HepG2 (cell line): Measurements from ENCODE around the gene STX1B. TPM values are rescaled to one million over a fixed set of nuclear protein-coding genes. Genes with fewer than 3 reads are reported as not detected.
A peak's percentile ranks its signal among the peaks of the same experiment; 100 is the strongest.

Experiments used
- ATAC-seq: fragments of 200-7000 bp; cut with Tn5 transposase; 3 replicates; pipeline ENCODE4 v1.9.1; 2020; ENCODE audit warnings: mild to moderate bottlenecking, moderate library complexity
- BruUV-seq: library from RNA; stranded (reverse); fragments of 400-500 nt; replicated peaks from 2 replicates; lab custom pipeline; 2021; lab: Mats Ljungman, UMichigan
- CTCF ChIA-PET: fragments of 300-600 bp; formaldehyde crosslinking; extraction: SDS; loops from one replicate; lab custom pipeline; 2021; ENCODE audit warnings: low total read pairs, inconsistent platforms, low intra/inter-chr PET ratio; lab: Yijun Ruan, JAX
- POLR2A ChIA-PET: fragments of 350-600 bp; sonication (Branson Sonifier 250); formaldehyde crosslinking; loops from one replicate; lab custom pipeline; 2020; ENCODE audit warnings: antibody characterized with exemption, inconsistent platforms; lab: Yijun Ruan, JAX
- DNase-seq: peaks from one replicate; pipeline ENCODE4 v3.0.0-alpha.2; 2015; ENCODE audit warnings: low spot score
- FAIRE-seq: peaks from 3 replicates; lab custom pipeline; 2011; peaks lifted over from hg19 to GRCh38; lab: Jason Lieb, UNC
- H2AFZ ChIP-seq: one replicate; pipeline ENCODE4 v1.6.1; 2011; ENCODE audit warnings: low read length, inconsistent platforms
- H3K27ac ChIP-seq: fragments of 300-600 bp; 3 replicates; pipeline ENCODE4 v1.8.0; 2011; ENCODE audit warnings: mixed run types, mild to moderate bottlenecking, mixed read lengths, low read length, inconsistent platforms; ENCODE audit not compliant: insufficient read depth; ENCODE audit errors: extremely low read length
- H3K27me3 ChIP-seq, 2 experiments: fragments of 200-600 bp in 1 of 2; 2 replicates in 1 of 2; 3 replicates in 1 of 2; pipeline versions ENCODE4 v1.6.0 to v1.8.0; 2011; ENCODE audit warnings: low read length in 2 of 2, mild to moderate bottlenecking in 2 of 2, moderate library complexity in 2 of 2, inconsistent platforms in 1 of 2; ENCODE audit not compliant: insufficient read depth in 2 of 2, control insufficient read depth in 1 of 2
- H3K36me3 ChIP-seq, 2 experiments: fragments of 200-600 bp in 1 of 2; replicated peaks in 1 of 2; 2 replicates in 1 of 2; 3 replicates in 1 of 2; pipeline versions ENCODE4 v1.5.1 to v1.8.0; 2011; ENCODE audit warnings: low read length in 2 of 2, inconsistent platforms in 1 of 2; ENCODE audit not compliant: insufficient read depth in 2 of 2, control insufficient read depth in 1 of 2
- H3K4me1 ChIP-seq: 2 replicates; pipeline ENCODE4 v1.5.1; 2012; ENCODE audit warnings: low read length, inconsistent platforms; ENCODE audit not compliant: insufficient read depth
- H3K4me2 ChIP-seq: 2 replicates; pipeline ENCODE4 v1.6.0; 2011; ENCODE audit warnings: low read depth, low read length, inconsistent platforms
- H3K4me3 ChIP-seq, 3 experiments: fragments of 200-600 bp in 1 of 3; sonication (generic), shearing (Covaris generic) in 1 of 3; replicated peaks in 1 of 3; 2 replicates each; pipeline ENCODE4 v1.5.1; 2011 to 2016; ENCODE audit warnings: low read length in 3 of 3, inconsistent platforms in 2 of 3, low read depth in 2 of 3, mild to moderate bottlenecking in 2 of 3, control low read depth in 1 of 3, mixed read lengths in 1 of 3; ENCODE audit not compliant: insufficient read depth in 1 of 3
- H3K79me2 ChIP-seq: one replicate; pipeline ENCODE4 v1.6.1; 2011; ENCODE audit warnings: low read length, inconsistent platforms; ENCODE audit not compliant: insufficient read depth
- H3K9ac ChIP-seq: 2 replicates; pipeline ENCODE4 v1.6.0; 2011; ENCODE audit warnings: mild to moderate bottlenecking, low read depth, low read length, inconsistent platforms; ENCODE audit not compliant: insufficient read depth
- H3K9me3 ChIP-seq: 2 replicates; pipeline ENCODE4 v1.5.1; 2012; ENCODE audit warnings: mild to moderate bottlenecking, low read length
- H4K20me1 ChIP-seq: 2 replicates; pipeline ENCODE4 v1.6.0; 2011; ENCODE audit warnings: inconsistent platforms, mild to moderate bottlenecking, low read length, moderate library complexity; ENCODE audit not compliant: insufficient read depth
- HNRNPUL1 ChIP-seq: fragments of 200-400 bp; formaldehyde crosslinking; IDR thresholded peaks from 2 replicates; pipeline ENCODE4 v1.6.1; 2017; ENCODE audit warnings: low read depth, mild to moderate bottlenecking, low read length, moderate library complexity
- NCOA1 ChIP-seq: sonication (generic); formaldehyde crosslinking; IDR thresholded peaks from 2 replicates; pipeline ENCODE4 v1.9.0; 2021; ENCODE audit warnings: missing genetic modification reagents
- REST ChIP-seq, 2 experiments: IDR thresholded peaks; 2 replicates each; pipeline ENCODE4 v1.6.1; 2011 to 2012; ENCODE audit warnings: low read length in 2 of 2, borderline replicate concordance in 1 of 2, low read depth in 1 of 2, mild to moderate bottlenecking in 1 of 2, moderate library complexity in 1 of 2
- ZKSCAN8 ChIP-seq: IDR thresholded peaks from 2 replicates; pipeline ENCODE4 v1.6.1; 2016; ENCODE audit warnings: borderline replicate concordance, missing genetic modification reagents, missing compliant biosample characterization
- ZNF263 ChIP-seq: sonication (generic); formaldehyde crosslinking; IDR thresholded peaks from 2 replicates; pipeline ENCODE4 v1.4.0; 2020; ENCODE audit warnings: missing genetic modification reagents
- ZNF264 ChIP-seq: sonication (generic); formaldehyde crosslinking; IDR thresholded peaks from 2 replicates; pipeline ENCODE4 v1.4.0; 2020; ENCODE audit warnings: missing genetic modification reagents
- ZNF354B ChIP-seq: sonication (generic); formaldehyde crosslinking; IDR thresholded peaks from 2 replicates; pipeline ENCODE4 v1.8.0; 2022; ENCODE audit warnings: mild to moderate bottlenecking, missing genetic modification reagents
- WGBS: methylation state at CpG from one replicate; pipeline ENCODE4 v1.1.6; 2017; ENCODE audit warnings: low lambda C conversion rate; 5-methylcytosine and 5-hydroxymethylcytosine counted together
- in situ Hi-C: cut with HindIII; loops from 2 replicates; pipeline ENCODE4 v1.10.0; 2017; ENCODE audit warnings: low pct_unique_long_range_greater_than_20kb; ENCODE audit not compliant: extremely low pct_ligation_motif_present
- intact Hi-C: fragments of 100-400 bp; cut with micrococcal nuclease; formaldehyde crosslinking; loops from one replicate; pipeline ENCODE4 v1.10.0; 2022; ENCODE audit not compliant: unreplicated experiment
- polyA plus RNA-seq, 8 experiments: library from polyadenylated mRNA; depleted of rRNA in 3 of 8; stranded (reverse) in 7 of 8; unstranded in 1 of 8; fragments of >200 nt; fragmentation: Illumina TruSeq in 4 of 8; extraction: Trizol in 4 of 8; gene quantifications; 2 replicates each; pipeline versions ENCODE4 v1.2.1 to v1.2.3, GENCODE V29; 2011 to 2016; ENCODE audit warnings: low read depth in 4 of 8, missing spikeins in 1 of 8, mixed read lengths in 1 of 8; ENCODE audit not compliant: insufficient read depth in 1 of 8
- total RNA-seq, 5 experiments: library from RNA; depleted of rRNA; stranded (reverse); fragments of >200 nt; fragmentation: Illumina TruSeq; extraction: Trizol; gene quantifications; 2 replicates each; pipeline ENCODE4 v1.2.3, GENCODE V29; 2016; ENCODE audit warnings: low read depth in 1 of 5
- TF ChIP-seq, protein P1 (sequence below): sonication (generic); formaldehyde crosslinking; IDR thresholded peaks from 2 replicates; pipeline ENCODE4 v1.5.0; 2020; ENCODE audit warnings: mild to moderate bottlenecking, missing genetic modification reagents, borderline replicate concordance
- TF ChIP-seq, protein P2 (sequence below): sonication (generic); formaldehyde crosslinking; conservative IDR thresholded peaks from 2 replicates; pipeline ENCODE4 v1.4.0; 2020; ENCODE audit warnings: missing genetic modification reagents
- TF ChIP-seq, protein P3 (sequence below): IDR thresholded peaks from 2 replicates; pipeline ENCODE4 v1.6.1; 2018; ENCODE audit warnings: missing genetic modification reagents

The STX1B gene
- total and polyA plus RNA-seq, 2 of the 13 experiments (the other 11 are each of a cell fraction or from before 2014, with no cell fraction given) = 2.1 to 3.0 TPM

- TF ChIP-seq, protein P1, sequence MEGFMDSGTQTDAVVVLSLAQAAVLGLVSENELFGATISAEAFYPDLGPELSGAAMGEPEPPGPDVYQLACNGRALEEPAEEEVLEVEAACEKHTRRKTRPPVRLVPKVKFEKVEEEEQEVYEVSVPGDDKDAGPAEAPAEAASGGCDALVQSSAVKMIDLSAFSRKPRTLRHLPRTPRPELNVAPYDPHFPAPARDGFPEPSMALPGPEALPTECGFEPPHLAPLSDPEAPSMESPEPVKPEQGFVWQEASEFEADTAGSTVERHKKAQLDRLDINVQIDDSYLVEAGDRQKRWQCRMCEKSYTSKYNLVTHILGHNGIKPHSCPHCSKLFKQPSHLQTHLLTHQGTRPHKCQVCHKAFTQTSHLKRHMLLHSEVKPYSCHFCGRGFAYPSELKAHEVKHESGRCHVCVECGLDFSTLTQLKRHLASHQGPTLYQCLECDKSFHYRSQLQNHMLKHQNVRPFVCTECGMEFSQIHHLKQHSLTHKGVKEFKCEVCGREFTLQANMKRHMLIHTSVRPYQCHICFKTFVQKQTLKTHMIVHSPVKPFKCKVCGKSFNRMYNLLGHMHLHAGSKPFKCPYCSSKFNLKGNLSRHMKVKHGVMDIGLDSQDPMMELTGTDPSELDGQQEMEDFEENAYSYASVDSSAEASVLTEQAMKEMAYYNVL (CRISPR knock-in tag) = no peak
- TF ChIP-seq, all 625 proteins: peak for 38
Measured at GRCh38 chr16:30986129-30986991, 24.1 kb downstream of the STX1B start (continued).

DNA sequence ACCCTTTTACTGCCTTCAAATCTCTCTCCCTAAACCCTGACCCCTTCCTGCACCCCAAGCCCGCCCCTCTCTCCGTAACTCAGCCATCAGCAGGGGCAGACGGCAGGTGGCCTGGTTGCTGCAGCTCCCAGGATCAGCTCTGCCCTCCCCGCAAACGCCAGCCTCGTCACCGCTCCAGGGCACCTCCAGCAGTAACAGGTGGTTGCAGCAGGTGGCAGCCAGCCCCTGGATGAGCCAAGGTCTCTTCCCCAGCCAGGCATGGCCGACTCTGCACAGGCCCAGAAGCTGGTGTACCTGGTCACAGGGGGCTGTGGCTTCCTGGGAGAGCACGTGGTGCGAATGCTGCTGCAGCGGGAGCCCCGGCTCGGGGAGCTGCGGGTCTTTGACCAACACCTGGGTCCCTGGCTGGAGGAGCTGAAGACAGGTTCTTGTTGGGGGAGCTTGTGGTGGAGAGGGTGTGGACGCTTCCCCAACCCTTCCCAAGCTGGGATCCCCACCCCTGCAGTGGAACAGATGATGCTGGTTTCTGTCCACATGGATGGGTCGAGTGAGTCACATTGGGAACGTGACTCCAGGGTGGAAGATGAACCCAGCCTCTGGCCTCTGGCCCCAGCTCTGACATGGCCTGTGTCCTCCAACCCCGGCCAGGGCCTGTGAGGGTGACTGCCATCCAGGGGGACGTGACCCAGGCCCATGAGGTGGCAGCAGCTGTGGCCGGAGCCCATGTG is 24.9 kb downstream of the STX1B start:
- in situ Hi-C loops = loop anchor here (5.0 to 25.0 kb wide), 2 partner anchors 87 to 727 kb away; partner anchors contain the start of genes ZNF646 and ZNF668
- TF ChIP-seq ZNF354B (CRISPR knock-in tag) (0 out of 2 replicates have a peak, but pooled peaks have one; percentile 70), NCOA1 (CRISPR knock-in tag) (no peak), ZKSCAN8 (CRISPR knock-in tag) (no peak), ZNF264 (CRISPR knock-in tag) (peak; percentile 72), REST (IDR thresholded peaks at IDR 0.05; ENCODE audit: borderline replicate concordance in 1 of 2, low read depth in 1 of 2, low read length in 2 of 2) (no peak), ZNF263 (CRISPR knock-in tag) (peak; percentile 39; the same call in 1 of the 2 replicates), HNRNPUL1 (no peak)
- TF ChIP-seq, protein P2, sequence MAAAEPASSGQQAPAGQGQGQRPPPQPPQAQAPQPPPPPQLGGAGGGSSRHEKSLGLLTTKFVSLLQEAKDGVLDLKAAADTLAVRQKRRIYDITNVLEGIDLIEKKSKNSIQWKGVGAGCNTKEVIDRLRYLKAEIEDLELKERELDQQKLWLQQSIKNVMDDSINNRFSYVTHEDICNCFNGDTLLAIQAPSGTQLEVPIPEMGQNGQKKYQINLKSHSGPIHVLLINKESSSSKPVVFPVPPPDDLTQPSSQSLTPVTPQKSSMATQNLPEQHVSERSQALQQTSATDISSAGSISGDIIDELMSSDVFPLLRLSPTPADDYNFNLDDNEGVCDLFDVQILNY (CRISPR knock-in tag) = no peak
- TF ChIP-seq, protein P3, sequence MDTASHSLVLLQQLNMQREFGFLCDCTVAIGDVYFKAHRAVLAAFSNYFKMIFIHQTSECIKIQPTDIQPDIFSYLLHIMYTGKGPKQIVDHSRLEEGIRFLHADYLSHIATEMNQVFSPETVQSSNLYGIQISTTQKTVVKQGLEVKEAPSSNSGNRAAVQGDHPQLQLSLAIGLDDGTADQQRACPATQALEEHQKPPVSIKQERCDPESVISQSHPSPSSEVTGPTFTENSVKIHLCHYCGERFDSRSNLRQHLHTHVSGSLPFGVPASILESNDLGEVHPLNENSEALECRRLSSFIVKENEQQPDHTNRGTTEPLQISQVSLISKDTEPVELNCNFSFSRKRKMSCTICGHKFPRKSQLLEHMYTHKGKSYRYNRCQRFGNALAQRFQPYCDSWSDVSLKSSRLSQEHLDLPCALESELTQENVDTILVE = 0 out of 2 replicates have a peak, but pooled peaks have one; percentile 12

More for the DNA sequence above, 24.9 kb downstream of the STX1B start:
- ATAC-seq (peak; percentile 88), FAIRE-seq (peak; percentile 74), DNase-seq (peak; percentile 86)
- intact Hi-C loops = loop anchor here (1.0 to 10.0 kb wide), 7 partner anchors 11 to 879 kb away; no protein-coding TSS in a partner anchor
- ChIA-PET CTCF (interaction anchor here (0.7 to 2.5 kb wide), 13 partner anchors 16 to 883 kb away, joined by 3 to 29 read pairs (median 5); partner anchors contain the start of genes STX1B, STX4, VKORC1 and ZNF646), POLR2A (interaction anchor here (0.6 to 3.7 kb wide), 29 partner anchors 10 to 887 kb away, joined by 3 to 81 read pairs (median 4); partner anchors contain the start of genes FUS, KAT8, PHKG2 and STX4)
- Histone ChIP-seq H3K27me3 (no peaks in the 10 kb centered on the region), H3K36me3 (peaks cover 7 to 36% of the 10 kb centered on the region in 2 experiments; a peak in 4 of 5 replicates), H2AFZ (no peak overlapping the region), H3K79me2 (no peaks in the 10 kb centered on the region), H3K4me1 (peaks cover 20% of the 10 kb centered on the region), H3K9ac (peak overlapping the region; percentile 52), H3K4me3 (peak overlapping the region; percentile 41 to 72 (median 54)), H4K20me1 (no peaks in the 10 kb centered on the region), H3K4me2 (peak overlapping the region; percentile 88), H3K27ac (peak overlapping the region; percentile 49), H3K9me3 (no peaks in the 10 kb centered on the region)
- TSS peak; percentile 25 for BruUV-seq
- WGBS = 5% methylated on average over 14 of the region's 20 CpGs
